ENCODE data around the gene LRRC41. TPM values are rescaled to one million over a fixed set of nuclear protein-coding genes. Genes with fewer than 3 reads are reported as not detected.

The LRRC41 gene
- total and polyA plus RNA-seq, 4 donors, result 22.0 to 58.4 (median 27.7) TPM

- no peaks in the 10 kb centered on the region for H3K4me1 ChIP-seq (ENCODE audit: control insufficient read depth in 4 of 4, insufficient read depth in 4 of 4, low read length in 3 of 4)
- no peaks in the 10 kb centered on the region for H3K36me3 ChIP-seq (ENCODE audit: control insufficient read depth in 4 of 4, insufficient read depth in 3 of 4, low read depth in 1 of 4, low read length in 3 of 4)
- no peaks in the 10 kb centered on the region for H3K27me3 ChIP-seq (ENCODE audit: control insufficient read depth in 4 of 4, insufficient read depth in 4 of 4, low read length in 3 of 4)
- TF ChIP-seq REST (IDR thresholded peaks at IDR 0.05) (no peak), GABPA (IDR thresholded peaks at IDR 0.05 in 1 of 2, conservative IDR thresholded peaks at IDR 0.05 in 1 of 2) (no peak), JUND (IDR thresholded peaks at IDR 0.05) (no peak), RAD21 (IDR thresholded peaks at IDR 0.05) (no peak), RXRA (IDR thresholded peaks at IDR 0.05) (no peak), FOXA1 (IDR thresholded peaks at IDR 0.05) (no peak), NR2F2 (IDR thresholded peaks at IDR 0.05) (no peak), YY1 (IDR thresholded peaks at IDR 0.05) (no peak), HNF4A (conservative IDR thresholded peaks at IDR 0.05) (no peak), HNF4G (IDR thresholded peaks at IDR 0.05) (no peak)
- TF ChIP-seq, protein P1, sequence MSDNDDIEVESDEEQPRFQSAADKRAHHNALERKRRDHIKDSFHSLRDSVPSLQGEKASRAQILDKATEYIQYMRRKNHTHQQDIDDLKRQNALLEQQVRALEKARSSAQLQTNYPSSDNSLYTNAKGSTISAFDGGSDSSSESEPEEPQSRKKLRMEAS (IDR thresholded peaks at IDR 0.05), result no peak
- TF ChIP-seq, protein P2, sequence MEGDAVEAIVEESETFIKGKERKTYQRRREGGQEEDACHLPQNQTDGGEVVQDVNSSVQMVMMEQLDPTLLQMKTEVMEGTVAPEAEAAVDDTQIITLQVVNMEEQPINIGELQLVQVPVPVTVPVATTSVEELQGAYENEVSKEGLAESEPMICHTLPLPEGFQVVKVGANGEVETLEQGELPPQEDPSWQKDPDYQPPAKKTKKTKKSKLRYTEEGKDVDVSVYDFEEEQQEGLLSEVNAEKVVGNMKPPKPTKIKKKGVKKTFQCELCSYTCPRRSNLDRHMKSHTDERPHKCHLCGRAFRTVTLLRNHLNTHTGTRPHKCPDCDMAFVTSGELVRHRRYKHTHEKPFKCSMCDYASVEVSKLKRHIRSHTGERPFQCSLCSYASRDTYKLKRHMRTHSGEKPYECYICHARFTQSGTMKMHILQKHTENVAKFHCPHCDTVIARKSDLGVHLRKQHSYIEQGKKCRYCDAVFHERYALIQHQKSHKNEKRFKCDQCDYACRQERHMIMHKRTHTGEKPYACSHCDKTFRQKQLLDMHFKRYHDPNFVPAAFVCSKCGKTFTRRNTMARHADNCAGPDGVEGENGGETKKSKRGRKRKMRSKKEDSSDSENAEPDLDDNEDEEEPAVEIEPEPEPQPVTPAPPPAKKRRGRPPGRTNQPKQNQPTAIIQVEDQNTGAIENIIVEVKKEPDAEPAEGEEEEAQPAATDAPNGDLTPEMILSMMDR (IDR thresholded peaks at IDR 0.05; ENCODE audit: low read depth, low read length, missing input control), result no peak
- TF ChIP-seq, protein P3, sequence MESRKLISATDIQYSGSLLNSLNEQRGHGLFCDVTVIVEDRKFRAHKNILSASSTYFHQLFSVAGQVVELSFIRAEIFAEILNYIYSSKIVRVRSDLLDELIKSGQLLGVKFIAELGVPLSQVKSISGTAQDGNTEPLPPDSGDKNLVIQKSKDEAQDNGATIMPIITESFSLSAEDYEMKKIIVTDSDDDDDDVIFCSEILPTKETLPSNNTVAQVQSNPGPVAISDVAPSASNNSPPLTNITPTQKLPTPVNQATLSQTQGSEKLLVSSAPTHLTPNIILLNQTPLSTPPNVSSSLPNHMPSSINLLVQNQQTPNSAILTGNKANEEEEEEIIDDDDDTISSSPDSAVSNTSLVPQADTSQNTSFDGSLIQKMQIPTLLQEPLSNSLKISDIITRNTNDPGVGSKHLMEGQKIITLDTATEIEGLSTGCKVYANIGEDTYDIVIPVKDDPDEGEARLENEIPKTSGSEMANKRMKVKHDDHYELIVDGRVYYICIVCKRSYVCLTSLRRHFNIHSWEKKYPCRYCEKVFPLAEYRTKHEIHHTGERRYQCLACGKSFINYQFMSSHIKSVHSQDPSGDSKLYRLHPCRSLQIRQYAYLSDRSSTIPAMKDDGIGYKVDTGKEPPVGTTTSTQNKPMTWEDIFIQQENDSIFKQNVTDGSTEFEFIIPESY (IDR thresholded peaks at IDR 0.05), result no peak
- 89% methylated on average over 1 of the region's 1 CpG for WGBS
- H3K9me3 ChIP-seq (ENCODE audit: control insufficient read depth in 4 of 4, low read length in 3 of 4), result no peaks in the 10 kb centered on the region
- no peak overlapping the region for H3K9ac ChIP-seq (ENCODE audit: low read depth in 1 of 2, low read length in 2 of 2)
- DNase-seq (ENCODE audit: low spot score), result no peak
- H3K4me3 ChIP-seq (ENCODE audit: low read depth in 1 of 3, low read length in 3 of 3), result no peak overlapping the region
- no peak overlapping the region for H3K27ac ChIP-seq (ENCODE audit: low read depth in 1 of 2, low read length in 2 of 2)
These were observed 40.9 kb downstream of the LRRC41 start for GRCh38 chr1:46262508-46262907.

DNA sequence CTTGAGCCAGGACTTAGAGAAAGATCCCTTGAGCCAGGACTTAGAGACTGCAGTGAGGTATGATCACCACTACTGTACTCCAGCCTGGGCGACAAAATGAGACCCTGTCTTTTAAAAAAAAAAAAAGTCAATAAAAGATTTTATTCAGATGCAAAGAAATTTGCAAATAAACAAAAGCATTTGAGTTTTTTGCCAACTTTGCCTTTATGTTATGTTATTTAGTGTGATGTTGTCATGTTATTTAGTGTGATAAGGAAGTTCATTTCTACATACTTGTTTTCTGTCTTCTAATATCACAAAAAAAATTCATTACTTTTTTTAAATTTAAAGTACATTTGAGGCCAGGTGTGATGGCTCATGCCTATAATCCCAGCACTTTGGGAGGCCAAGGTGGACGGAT, 46.9 kb downstream of the LRRC41 start:
- WGBS, result 97% methylated on average over 2 of the region's 2 CpGs
- H3K9me3 ChIP-seq (ENCODE audit: control insufficient read depth in 4 of 4, low read length in 3 of 4), result no peaks in the 10 kb centered on the region
- H3K4me3 ChIP-seq (ENCODE audit: low read depth in 1 of 3, low read length in 3 of 3), result no peak overlapping the region
- H3K27ac ChIP-seq (ENCODE audit: low read depth in 1 of 2, low read length in 2 of 2), result no peak overlapping the region
- H3K27me3 ChIP-seq (ENCODE audit: control insufficient read depth in 4 of 4, insufficient read depth in 4 of 4, low read length in 3 of 4), result no peaks in the 10 kb centered on the region
- no peak for DNase-seq (ENCODE audit: low spot score)
- no peak overlapping the region for H3K9ac ChIP-seq (ENCODE audit: low read depth in 1 of 2, low read length in 2 of 2)
- no peaks in the 10 kb centered on the region for H3K4me1 ChIP-seq (ENCODE audit: control insufficient read depth in 4 of 4, insufficient read depth in 4 of 4, low read length in 3 of 4)
- H3K36me3 ChIP-seq (ENCODE audit: control insufficient read depth in 4 of 4, insufficient read depth in 3 of 4, low read depth in 1 of 4, low read length in 3 of 4), result no peaks in the 10 kb centered on the region
- TF ChIP-seq, protein P1 (IDR thresholded peaks at IDR 0.05), result no peak
- no peak for TF ChIP-seq SP1 (IDR thresholded peaks at IDR 0.05)
- no peak for TF ChIP-seq NR2F2 (IDR thresholded peaks at IDR 0.05)
- TF ChIP-seq RXRA (IDR thresholded peaks at IDR 0.05), result no peak
- TF ChIP-seq, protein P3 (IDR thresholded peaks at IDR 0.05), result no peak
- TF ChIP-seq, protein P2 (IDR thresholded peaks at IDR 0.05; ENCODE audit: low read depth, low read length, missing input control), result no peak
- TF ChIP-seq FOXA2 (IDR thresholded peaks at IDR 0.05), result no peak
- no peak for TF ChIP-seq EGR1 (IDR thresholded peaks at IDR 0.05; ENCODE audit: low read depth in 2 of 2)
- no peak for TF ChIP-seq FOXA1 (IDR thresholded peaks at IDR 0.05)
- no peak for TF ChIP-seq TAF1 (conservative IDR thresholded peaks at IDR 0.05)
- no peak for TF ChIP-seq JUND (IDR thresholded peaks at IDR 0.05)

Measured in liver (tissue), 9 donors.